Esophagus muscularis mucosa (tissue), 4 donors: ENCODE measurements around the gene SEMA3D.

Experiments
- CTCF ChIP-seq, 3 experiments: fragments of 200-600 bp in 2 of 3; fragments of 450-650 bp in 1 of 3; sonication (generic) in 2 of 3; IDR thresholded peaks; one replicate each; pipeline ENCODE4 v1.5.1; 2017 to 2019; ENCODE audit warnings: antibody characterized with exemption in 3 of 3, mild to moderate bottlenecking in 2 of 3, moderate library complexity in 1 of 3
- EP300 ChIP-seq: sonication (generic); formaldehyde crosslinking; IDR thresholded peaks from one replicate; pipeline ENCODE4 v1.6.1; 2017; ENCODE audit warnings: antibody characterized with exemption
- POLR2AphosphoS5 ChIP-seq, 2 donors: sonication (generic); formaldehyde crosslinking; IDR thresholded peaks; one replicate each; pipeline ENCODE4 v1.6.1; 2017; ENCODE audit warnings: antibody characterized with exemption in 2 of 2

GRCh38 chr7:85125176-85125575 is 61.7 kb downstream of the SEMA3D start:
- no peak for TF ChIP-seq EP300
- no peak for TF ChIP-seq CTCF (IDR thresholded peaks at IDR 0.05)
- TF ChIP-seq POLR2AphosphoS5 (IDR thresholded peaks at IDR 0.05): no peak
